Right forelimb (tissue), 1 donor: ENCODE data around the gene SYNJ2.
A peak's percentile ranks its signal among the peaks of the same experiment; 100 is the strongest.

Experiments
- DNase-seq: peaks from one replicate; pipeline ENCODE4 v3.0.0-alpha.2; 2018

Gene SYNJ2

DNA sequence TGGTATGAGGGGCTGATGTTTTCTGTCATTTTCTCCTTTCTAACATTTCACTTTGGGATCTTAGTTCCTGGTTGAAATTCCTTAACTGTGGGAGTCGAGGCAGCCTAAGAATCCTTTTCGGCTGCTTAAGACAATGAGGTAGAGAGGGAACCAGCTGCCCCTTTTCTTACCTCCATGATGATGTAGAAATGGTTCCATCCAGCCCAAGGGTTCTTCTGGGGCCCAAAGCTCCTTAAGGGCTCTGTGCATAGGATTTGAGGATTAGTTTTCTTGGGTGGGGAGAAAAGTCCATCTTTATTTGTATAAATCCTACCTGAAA is 33.5 kb downstream of the SYNJ2 start:
- DNase-seq: no peak

DNA sequence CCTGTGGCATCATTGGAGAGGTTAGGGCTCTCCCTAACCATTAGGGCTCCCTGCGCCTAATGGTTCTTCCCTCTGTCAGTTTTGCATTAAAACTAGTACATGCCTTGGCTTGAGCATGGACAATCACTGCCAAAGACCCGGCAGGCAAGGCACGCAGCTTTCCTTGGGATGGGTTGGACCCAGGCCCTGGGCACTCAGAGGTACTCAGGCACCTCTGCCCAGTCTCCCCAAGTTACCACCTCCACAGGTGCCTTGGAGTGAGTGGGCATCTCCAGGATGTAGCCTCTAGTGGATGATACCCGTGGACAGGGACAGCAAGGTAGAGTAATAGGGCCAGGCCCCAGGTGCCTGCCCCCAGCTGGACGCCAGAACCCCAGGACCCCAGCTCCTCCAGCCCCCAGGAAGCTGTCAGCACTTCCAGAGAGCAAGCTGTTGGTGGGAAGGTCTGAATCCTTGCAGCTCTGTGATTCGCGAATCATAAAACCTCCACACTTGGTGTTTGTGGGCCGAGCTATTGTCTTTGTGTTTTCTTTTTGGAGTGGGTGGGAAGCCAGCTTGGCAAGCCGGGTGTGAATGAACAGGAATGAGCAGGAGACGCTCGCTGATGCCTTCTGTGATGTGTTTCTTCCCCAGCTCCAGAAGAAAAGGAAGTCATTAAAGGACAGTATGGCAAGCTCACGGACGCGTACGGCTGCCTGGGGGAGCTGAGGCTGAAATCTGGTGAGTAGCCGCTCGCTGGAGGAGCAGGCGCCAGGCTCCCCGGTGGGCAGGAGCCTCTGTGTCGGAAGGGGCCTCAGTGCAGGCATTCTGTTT is 35.1 kb downstream of the SYNJ2 start:
- no peak for DNase-seq

DNA sequence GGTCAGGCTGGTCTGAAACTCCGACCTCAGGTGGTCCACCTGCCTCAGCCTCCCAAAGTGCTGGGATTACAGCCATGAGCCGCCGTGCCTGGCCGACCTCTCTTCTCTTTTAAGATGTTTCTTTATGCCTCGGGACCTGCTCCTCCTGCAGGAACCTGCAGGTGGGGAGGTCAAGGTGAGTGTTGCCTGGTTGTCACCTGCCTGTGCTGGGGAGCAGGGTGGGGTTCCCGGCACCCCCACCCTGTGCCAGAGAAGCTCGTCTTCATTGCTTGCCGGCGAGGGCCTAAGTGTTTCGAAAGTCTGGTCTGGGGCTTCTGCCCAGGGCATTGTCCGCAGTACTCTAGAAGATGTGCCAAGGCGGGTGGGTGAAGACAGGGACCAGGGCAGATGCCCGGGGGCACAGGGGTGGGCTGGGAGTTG is 36.0 kb downstream of the SYNJ2 start:
- DNase-seq: no peak

DNA sequence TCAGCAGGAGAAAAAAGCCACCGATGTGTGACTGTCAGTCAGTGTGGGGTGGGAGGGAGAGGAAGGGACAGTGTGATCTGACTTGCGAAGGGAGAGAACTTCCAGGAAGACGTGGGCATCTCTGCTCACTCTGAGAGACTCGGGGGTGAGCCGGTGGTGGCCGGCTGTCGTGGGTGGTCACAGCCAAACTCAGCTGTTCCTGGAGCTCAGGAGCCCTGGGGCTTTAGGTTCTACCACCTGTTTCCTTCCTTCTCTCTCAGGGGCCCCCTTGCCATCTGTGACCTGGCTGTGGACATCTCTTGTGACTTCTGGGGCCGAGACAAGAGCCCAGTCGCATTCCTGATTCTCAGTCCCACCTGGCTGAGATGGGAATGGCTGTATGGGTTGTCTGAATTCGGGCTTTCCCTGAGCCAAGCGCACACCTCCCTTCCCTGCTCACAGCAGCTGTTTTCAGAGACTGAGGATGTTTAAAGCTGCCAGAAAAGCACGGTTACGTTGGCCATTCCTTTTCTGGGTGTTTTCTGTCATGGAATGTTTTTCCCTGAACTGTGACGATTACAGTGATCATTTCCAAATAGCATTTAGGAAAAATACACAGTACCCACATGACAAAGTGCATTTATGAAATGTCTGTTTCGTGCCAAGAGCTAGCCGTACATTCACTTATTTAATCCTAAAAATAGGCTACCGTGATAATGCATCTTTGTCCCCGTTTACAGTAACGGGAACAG is 36.5 kb downstream of the SYNJ2 start:
- peak; percentile 68 for DNase-seq

DNA sequence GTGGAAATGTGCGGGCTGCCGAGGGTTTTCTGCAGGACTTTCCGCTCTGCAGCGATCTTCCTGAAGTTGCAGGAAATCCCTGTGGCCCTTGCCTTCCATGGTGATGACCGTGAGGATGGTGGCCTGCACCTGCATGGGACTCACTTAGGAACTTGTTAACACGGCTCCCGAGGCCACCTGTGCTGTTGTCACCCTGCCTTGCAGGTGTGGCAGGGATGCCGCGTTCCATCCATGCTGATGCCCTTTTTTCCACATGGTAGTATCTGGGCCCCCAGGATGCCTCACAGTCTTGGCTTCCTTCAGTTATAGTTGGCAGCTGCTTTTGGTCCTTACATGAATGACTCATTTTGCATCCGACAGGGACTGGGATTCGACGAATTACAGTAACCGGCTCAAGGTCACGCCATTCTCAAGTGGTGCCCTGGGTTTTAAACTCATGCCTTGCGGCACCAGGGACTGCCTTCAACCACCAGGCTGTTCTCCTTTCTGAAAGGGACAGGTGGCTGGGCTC is 37.2 kb downstream of the SYNJ2 start:
- DNase-seq: no peak

DNA sequence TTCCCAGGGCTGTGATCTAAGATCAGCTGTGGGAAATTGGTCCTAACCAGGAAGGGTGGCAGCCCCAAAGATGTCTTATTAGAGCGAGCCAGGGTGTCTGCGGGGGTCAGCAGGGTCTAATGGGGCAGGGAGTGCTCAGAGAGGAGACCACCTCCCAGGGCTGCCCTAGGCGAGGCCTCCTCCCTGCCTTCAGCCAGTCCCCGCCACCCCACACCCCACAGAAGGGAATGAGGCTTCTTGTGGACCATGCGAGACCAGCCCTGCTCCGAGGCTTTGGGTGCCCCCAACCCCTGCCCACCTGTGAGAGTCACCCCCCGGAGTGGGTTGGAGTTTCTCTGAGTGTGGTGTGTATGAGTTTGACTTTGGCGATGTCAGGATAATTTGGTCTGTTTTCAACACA is 37.8 kb downstream of the SYNJ2 start:
- no peak for DNase-seq

DNA sequence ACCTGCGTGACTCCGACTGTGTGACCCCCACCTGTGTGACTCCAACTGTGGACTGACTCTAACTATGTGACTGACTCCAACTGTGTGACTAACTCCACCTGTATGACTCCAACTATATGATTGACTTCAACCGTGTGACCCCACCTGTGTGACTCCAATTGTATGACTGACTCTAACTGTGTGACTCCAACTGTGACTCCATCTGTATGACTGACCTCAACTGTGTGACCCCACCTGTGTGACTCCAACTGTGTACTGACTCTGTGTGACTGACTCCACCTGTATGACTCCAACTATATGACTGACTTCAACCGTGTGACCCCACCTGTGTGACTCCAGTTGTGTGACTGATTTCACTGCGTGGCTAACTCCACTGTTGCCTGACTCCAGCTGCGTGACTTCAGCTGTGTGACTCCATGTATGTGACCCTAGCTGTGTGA is 38.6 kb downstream of the SYNJ2 start:
- DNase-seq: no peak

DNA sequence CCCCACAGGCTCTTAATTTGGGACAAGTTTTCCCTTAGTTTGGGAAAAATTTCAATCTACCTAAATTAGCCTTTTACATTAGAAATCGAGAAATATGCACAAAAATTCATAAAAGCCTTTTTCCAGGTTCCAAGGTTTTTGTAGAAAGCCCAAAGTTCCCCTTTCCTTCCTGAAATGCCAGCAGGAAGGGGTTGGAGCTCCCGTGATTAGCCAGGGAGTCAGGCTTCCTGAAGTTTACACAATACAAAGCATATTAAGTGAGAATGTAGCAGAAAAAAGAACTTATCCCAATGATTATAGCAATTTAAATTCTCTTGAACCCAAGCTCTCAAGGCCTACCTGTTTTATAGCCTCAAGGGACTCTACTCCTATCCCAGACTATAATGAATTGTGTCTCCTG is 39.1 kb downstream of the SYNJ2 start:
- no peak for DNase-seq

DNA sequence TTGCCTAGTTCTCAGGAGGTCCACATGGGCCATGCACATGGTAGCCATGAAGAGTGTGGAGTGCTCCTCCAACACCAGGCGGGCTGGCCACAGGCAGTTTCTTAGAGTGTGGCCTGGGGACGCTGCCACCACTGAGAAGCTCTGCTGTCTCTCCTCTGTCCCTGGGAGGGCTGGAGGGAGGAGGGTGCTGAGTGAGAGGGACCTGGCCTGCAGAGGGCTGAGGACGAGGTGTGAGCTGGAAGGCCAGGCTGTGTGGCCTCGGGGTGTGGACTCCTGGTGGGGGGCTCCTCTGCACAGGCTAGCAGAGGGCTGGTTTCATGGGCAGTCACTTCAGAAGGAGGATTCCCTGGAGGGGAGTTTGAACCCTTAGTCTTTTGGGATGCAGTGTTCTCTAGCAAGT is 39.7 kb downstream of the SYNJ2 start:
- no peak for DNase-seq

DNA sequence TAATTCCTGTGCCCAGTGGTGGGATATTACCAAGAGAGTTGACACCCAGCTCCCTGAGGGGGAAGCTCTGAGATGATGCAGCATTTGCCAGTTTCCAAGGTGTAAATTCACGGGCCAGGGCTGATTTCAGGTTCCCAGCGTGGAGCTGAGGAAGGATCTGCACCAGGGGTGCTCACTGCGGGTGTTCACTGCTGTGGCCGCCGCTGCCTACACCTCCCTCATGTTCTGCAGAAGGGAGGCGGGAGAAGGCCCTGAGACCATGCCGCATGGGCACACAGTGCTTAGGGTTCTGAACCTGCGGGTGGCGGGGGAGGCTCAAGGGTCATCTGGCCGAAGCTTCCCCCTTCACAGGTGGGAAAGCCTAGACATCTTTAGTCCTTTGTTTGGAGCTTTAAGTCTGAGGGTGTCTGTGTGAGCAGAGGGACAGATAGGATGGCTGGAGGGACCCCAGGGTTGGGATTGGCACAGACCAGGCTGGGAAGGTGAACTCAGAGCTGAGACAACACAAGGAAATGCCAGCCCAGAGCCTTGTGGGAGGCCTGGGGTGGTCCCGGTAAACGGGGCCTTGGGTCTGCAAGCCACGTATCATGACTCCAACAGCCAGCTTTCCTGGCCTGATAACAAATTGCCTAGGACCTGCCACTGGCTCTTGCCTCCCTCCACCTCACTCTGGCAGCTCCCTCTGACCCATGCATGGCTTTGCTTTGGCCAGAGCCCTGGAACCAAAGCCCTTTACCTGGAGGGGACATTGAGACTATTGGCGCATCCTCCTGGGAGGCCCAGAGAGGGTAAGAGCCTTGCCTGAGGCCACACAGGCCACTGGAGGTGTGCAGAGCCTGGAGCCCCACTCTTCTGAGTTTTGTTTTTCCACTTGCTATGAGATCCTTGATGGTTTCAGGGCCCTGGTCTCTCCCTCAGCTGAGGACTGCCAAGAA is 40.4 kb downstream of the SYNJ2 start:
- no peak for DNase-seq

DNA sequence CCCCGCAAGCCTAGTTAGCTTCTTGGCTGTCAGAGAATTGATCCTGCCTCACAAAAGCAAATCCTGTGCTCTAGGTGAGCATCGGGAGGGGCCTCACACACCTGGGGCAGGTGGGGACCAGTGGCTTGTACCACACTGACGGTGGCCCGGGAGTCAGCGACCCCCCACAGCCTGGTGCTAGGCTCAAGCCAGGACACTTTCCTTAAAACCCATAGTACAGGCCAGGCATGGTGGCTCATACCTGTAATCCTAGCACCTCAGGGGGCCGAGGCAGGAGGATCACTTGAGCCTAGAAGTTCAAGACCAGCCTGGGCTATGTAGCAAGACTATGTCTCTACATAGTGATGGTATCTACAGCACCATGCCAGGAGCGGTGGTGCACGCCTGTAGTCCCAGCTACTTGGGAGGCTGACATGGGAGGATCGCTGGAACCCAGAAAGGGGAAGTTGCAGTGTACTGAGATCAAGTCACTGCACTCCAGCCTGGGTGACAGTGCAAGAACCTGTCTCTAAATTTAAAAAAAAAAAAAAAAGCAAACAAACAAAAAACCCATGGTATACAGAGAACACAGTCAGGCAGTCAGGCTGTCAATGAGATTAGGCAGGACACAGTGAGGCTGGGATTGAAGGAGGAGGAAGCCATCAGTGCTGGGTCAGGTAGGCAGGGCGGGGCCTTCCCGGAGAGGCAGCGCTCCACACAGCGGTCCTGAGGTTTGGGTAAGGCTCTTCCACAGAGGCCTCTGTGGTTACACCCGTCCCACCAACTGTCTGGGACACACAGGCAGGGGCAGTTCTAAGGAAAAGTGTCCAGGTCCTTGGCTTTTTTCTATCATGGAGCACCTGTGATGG is 41.3 kb downstream of the SYNJ2 start:
- DNase-seq: no peak

DNA sequence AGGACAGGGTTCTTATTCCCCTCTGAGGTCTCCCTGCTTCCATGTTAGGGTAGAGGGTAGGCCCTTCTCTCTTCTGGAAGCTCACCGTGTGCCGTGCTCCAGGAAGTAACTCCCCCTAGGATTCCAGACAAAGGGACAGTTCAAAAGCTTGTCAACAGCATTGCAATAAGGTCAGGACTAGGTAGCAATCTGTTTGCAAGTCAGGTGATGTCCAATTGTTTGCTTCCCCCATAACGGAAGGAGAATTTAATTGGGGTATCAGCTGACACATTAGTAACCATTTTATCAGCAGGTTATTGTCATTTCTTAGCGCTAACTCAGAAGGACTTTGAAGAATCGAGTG is 41.9 kb downstream of the SYNJ2 start:
- no peak for DNase-seq

DNA sequence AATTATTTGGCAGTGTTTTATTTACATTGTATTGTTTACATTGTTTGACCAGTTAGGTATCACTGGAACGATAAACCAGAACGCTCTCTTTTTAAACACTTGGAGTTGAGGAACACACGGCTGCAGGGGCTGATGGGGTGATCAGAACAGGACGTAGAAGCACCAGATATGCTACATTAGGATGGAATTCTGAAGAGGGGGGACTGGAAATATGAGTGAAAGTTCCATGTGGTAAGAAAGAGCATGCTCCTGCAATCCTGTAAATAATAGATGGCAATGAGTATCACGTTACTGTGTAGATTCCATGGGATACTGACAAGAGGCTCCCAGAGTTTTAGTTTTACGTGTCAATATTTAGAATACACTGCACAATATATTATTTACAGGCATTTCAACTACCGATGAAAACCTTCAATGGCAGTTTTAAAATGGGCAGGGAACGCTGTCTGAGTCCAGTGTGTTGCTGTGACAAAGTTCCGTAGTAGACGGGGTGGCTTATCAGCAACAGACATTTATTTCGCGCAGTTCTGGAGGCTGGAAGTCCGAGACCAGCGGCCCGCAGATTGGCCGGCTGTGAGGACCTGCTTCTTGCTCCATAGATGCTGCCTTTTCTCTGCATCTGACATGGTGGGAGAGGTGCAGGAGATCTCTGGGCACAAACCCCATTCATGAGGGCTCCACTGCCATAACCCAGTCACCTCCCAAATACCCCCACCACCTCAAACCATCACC is 43.1 kb downstream of the SYNJ2 start:
- no peak for DNase-seq

DNA sequence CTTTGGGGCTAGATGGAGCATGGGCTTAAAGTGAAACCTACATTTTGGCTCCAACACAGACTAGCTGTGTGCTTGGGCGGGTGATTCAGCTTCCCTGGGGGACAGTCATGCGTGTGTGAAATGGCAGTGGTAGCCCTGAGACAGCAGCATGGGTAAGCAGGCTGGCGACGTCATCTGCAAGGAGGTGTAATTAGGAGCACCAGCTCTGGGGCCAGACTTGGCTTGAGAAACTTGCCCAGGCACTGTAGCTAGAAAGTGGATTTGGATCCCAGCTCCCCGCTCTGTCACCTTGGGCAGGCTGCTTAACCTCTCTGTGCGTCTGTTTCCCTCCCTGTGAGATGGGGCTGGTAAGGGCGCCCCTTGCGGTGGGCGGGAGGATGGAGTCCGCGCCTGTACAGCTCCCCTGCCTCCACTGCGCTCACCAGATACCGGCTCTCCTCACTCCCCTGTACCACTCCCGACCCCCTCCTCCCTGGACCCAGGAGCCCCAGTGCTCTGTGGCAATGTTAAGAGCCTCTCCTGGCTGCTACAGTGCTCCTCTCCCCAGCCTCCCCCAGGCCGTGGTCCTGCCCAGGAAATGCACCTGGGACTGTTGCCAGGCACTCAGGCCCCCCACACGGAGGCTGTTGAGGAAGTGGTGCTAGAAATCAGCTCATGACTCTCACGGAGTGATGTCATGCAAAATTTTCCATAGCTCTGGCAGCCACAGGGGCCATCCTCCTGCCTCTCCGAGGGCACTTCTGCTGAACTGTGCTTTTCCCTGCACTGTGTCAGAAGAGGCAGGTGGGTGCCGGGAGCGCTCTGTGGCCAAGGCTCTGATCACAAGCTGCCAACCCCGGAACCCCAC is 44.6 kb downstream of the SYNJ2 start:
- peak; percentile 87 for DNase-seq

DNA sequence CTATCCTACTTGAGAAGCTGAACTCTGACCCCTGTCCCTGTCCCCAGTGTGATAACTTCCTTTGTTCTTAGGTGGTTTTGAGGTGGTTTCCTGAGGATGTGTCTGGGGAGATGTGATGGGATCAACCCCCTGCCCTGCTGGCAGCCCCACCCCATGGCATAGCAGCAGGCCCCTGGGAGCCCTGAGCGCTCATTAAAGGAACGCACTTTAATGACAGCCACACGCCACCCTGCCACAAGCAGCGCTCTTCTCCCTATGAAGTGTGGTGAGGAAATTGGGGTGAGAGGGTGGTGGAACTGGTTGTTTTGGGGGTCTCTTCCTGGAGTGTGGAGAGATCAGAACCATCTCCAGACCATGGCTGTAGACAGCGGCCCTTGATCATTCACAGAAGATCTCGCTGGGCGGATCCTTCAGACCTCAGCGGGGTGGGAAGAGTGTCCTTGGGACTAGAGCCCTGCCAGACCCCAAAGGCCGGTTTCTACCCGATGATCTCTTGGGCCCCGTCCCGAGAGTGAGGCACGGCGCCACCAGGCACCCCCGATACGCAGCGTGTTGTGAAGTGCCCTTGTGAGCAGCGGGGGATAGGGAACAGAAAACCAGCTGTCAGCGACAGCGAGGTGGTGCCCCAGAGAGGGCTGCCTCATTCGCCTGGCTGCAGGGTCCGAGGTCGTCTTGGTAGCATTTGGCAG is 45.4 kb downstream of the SYNJ2 start:
- DNase-seq: no peak

DNA sequence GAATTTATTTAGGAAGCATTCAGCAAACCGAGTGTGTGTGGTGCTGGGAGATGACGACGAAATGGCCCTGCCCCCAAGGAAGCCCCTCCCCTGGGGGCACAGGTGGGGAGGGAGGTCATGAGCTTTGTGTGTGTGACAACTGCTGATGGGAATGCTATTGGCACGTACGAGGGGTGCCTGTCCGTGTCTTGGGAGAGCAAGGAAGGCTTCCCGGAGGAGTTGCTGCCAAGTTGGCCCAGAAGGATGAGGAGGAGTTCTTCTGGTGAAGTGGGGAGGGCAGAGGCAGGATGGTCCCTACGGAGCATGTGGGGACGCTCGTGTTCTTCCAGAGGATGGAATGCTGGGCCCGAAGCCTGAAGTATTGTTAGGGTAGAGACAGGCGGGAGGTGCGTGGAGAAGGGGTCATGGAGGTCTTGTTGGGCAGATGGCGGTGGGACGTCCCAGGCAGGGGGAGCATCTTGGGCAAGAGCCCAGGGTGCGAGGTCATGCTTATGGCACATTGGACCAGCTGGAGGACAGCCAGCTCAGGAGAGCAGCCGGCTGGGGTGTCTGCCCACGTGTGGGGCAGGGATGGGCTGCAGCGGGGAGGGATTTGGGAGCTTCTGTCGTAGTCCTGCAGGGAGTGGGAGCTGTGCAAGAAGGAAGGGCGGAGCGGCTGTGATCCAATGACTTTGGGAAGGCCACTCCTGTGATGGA is 46.1 kb downstream of the SYNJ2 start:
- no peak for DNase-seq

DNA sequence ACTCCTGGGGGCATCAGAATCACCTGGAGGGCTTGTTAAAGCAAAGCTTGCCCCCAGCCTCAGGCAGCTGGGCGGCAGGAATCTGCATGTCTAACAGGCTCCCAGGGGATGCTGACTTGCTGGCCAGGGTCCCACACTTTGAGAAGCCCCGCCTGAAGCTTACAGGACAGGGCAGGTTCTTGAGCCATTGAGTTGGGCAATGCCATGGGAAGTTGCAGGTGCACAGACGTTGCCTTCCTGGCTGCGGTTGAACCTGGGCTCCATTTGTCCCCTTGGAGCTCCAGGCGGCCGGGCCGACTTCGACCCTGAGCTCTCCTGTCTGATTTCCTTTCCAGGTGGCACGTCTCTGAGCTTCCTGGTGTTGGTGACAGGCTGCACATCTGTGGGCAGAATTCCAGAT is 46.8 kb downstream of the SYNJ2 start:
- no peak for DNase-seq

DNA sequence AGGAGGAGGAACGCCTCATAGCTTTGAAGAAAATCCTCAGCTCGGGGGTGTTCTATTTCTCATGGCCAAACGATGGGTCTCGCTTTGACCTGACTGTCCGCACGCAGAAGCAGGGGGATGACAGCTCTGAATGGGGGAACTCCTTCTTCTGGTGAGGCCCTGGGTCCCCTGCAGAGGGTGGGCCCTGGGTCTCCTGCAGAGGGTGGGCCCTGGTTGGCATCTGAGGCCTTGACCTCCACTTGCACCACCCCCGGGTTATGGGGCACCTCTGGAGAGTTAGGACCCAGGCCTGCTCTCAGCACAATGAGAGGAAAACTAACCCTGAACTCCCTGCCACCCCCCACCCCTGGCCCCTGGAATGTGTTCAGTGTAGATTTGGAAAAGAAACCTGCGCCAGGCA is 47.2 kb downstream of the SYNJ2 start:
- no peak for DNase-seq

DNA sequence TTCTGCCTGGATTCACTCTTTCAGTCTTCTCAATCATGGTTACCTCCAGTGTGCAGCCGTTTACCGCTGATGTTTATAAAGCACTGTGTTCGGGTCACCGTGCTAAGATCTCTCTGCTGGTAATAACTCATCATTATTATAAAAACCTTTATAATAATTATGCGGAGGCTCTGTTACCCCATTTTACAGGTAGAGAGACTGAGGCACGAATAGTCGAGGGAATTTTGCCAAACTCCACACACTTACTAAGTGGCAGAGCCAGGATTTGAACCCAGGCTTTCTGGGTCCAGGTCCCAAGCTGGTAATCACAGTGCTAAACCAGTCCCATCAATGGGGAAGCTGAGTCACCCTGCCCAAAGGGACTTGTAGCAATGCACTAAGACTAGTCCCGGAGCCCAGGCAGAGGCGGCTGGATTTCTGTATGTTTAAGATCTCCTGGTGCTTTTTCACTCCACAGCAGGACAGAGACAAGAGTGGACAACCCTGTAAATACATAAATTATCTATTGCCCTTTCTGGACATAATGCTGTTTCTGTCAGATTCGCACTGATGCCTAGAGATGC is 48.1 kb downstream of the SYNJ2 start:
- no peak for DNase-seq
